Measurements from ENCODE around the gene LPGAT1.

The LPGAT1 gene

GRCh38 chr1:211828584-211829342 is 1.8 kb downstream of the LPGAT1 start:
- DNase-seq (ENCODE audit: low spot score) = no peak
- Histone ChIP-seq H3K4me3 (peak overlapping the region; percentile 97), H3K27ac (no peak overlapping the region)
- no peak for TF ChIP-seq CTCF (IDR thresholded peaks at IDR 0.05)

- TF ChIP-seq CTCF (IDR thresholded peaks at IDR 0.05) = no peak
- no peak overlapping the region for H3K4me3 ChIP-seq
- H3K27ac ChIP-seq = no peak overlapping the region
- no peak for DNase-seq (ENCODE audit: low spot score)
These were observed 3.5 kb downstream of the LPGAT1 start for GRCh38 chr1:211827051-211827450.

- no peak overlapping the region for H3K27ac ChIP-seq
- DNase-seq (ENCODE audit: low spot score) = no peak
- no peak for TF ChIP-seq CTCF (IDR thresholded peaks at IDR 0.05)
- no peak overlapping the region for H3K4me3 ChIP-seq
These were observed 4.6 kb downstream of the LPGAT1 start for GRCh38 chr1:211825980-211826379.

- DNase-seq (ENCODE audit: low spot score) = no peak
- Histone ChIP-seq H3K27ac (no peak overlapping the region), H3K4me3 (no peak overlapping the region)
- no peak for TF ChIP-seq CTCF (IDR thresholded peaks at IDR 0.05)
These were observed 7.7 kb downstream of the LPGAT1 start for GRCh38 chr1:211822677-211823407.

GRCh38 chr1:211816586-211816985 is 14.0 kb downstream of the LPGAT1 start:
- TF ChIP-seq CTCF (IDR thresholded peaks at IDR 0.05) = no peak
- DNase-seq (ENCODE audit: low spot score) = no peak

GRCh38 chr1:211814313-211814712 is 16.2 kb downstream of the LPGAT1 start:
- no peak for DNase-seq (ENCODE audit: low spot score)
- Histone ChIP-seq H3K4me3 (no peak overlapping the region), H3K27ac (no peak overlapping the region)
- TF ChIP-seq CTCF (IDR thresholded peaks at IDR 0.05) = no peak

More at GRCh38 chr1:211816586-211816985, 14.0 kb downstream of the LPGAT1 start:
- Histone ChIP-seq H3K4me3 (no peak overlapping the region), H3K27ac (no peak overlapping the region)

- H3K27ac ChIP-seq = no peak overlapping the region
- no peak for TF ChIP-seq CTCF (IDR thresholded peaks at IDR 0.05)
- H3K4me3 ChIP-seq = no peak overlapping the region
- DNase-seq (ENCODE audit: low spot score) = no peak
These were observed 17.0 kb downstream of the LPGAT1 start for GRCh38 chr1:211813590-211813989.
